OCI-LY1 (cell line): ENCODE results near the gene MAPRE3.

ENCODE experiments used
- H2AFZ ChIP-seq: fragments of 200-600 bp; sonication (generic), shearing (Covaris generic); 2 replicates; pipeline ENCODE4 v1.6.0; 2014; ENCODE audit warnings: antibody characterized with exemption, mild to moderate bottlenecking, low read length
- H3F3A ChIP-seq: fragments of 200-600 bp; sonication (generic), shearing (Covaris generic); 2 replicates; pipeline ENCODE4 v1.6.0; 2014; ENCODE audit warnings: mild to moderate bottlenecking, antibody characterized with exemption, low read length, moderate library complexity; ENCODE audit not compliant: insufficient read depth
- H3K27ac ChIP-seq: fragments of 200-600 bp; sonication (generic); 2 replicates; pipeline ENCODE4 v1.5.1; 2014; ENCODE audit warnings: low read length, mixed run types, mild to moderate bottlenecking, low read depth; ENCODE audit not compliant: poor library complexity, severe bottlenecking
- H3K27me3 ChIP-seq: fragments of 200-600 bp; sonication (generic); 2 replicates; pipeline ENCODE4 v1.6.0; 2014; ENCODE audit warnings: antibody characterized with exemption, mild to moderate bottlenecking, low read length, moderate library complexity; ENCODE audit not compliant: insufficient read depth
- H3K36me3 ChIP-seq: fragments of 200-600 bp; sonication (generic); 2 replicates; pipeline ENCODE4 v1.6.1; 2014; ENCODE audit warnings: mild to moderate bottlenecking, antibody characterized with exemption, low read length, moderate library complexity, mixed read lengths; ENCODE audit not compliant: insufficient read depth
- H3K4me1 ChIP-seq: fragments of 200-600 bp; sonication (generic); 2 replicates; pipeline ENCODE4 v1.5.1; 2014; ENCODE audit warnings: mild to moderate bottlenecking, low read length, moderate library complexity; ENCODE audit not compliant: insufficient read depth, severe bottlenecking
- H3K4me2 ChIP-seq: fragments of 200-600 bp; sonication (generic), shearing (Covaris generic); 2 replicates; pipeline ENCODE4 v1.6.1; 2014; ENCODE audit warnings: low read length
- H3K4me3 ChIP-seq: fragments of 200-600 bp; sonication (generic); 2 replicates; pipeline ENCODE4 v1.5.1; 2014; ENCODE audit warnings: low read length, low read depth, mild to moderate bottlenecking, mixed read lengths; ENCODE audit not compliant: poor library complexity, severe bottlenecking
- H3K79me2 ChIP-seq: fragments of 200-600 bp; shearing (Covaris generic); 2 replicates; pipeline ENCODE4 v1.6.1; 2016; ENCODE audit warnings: mixed run types, low read length, mixed read lengths; ENCODE audit not compliant: insufficient read depth
- H3K9ac ChIP-seq: fragments of 200-600 bp; sonication (generic), shearing (Covaris generic); 2 replicates; pipeline ENCODE4 v1.6.1; 2014; ENCODE audit warnings: mild to moderate bottlenecking, low read length, mixed read lengths
- H3K9me2 ChIP-seq: fragments of 200-600 bp; sonication (generic), shearing (Covaris generic); 2 replicates; pipeline ENCODE4 v1.6.1; 2014; ENCODE audit warnings: low read depth, mild to moderate bottlenecking, low read length, mixed read lengths
- H3K9me3 ChIP-seq: fragments of 200-600 bp; shearing (Covaris generic); 2 replicates; pipeline ENCODE4 v1.6.1; 2014; ENCODE audit warnings: low read length, mixed read lengths
- H4K20me1 ChIP-seq: fragments of 200-600 bp; sonication (generic), shearing (Covaris generic); 2 replicates; pipeline ENCODE4 v1.6.0; 2016; ENCODE audit warnings: mild to moderate bottlenecking, low read length; ENCODE audit not compliant: insufficient read depth
- CTCF ChIP-seq: fragments of 200-600 bp; sonication (generic), shearing (Covaris generic); IDR thresholded peaks from 2 replicates; pipeline ENCODE4 v1.5.1; 2017; ENCODE audit warnings: mild to moderate bottlenecking, antibody characterized with exemption, low read length, moderate library complexity, mixed read lengths
- EZH2 ChIP-seq: fragments of 200-600 bp; sonication (generic), shearing (Covaris generic); IDR thresholded peaks from 2 replicates; pipeline ENCODE4 v1.8.0; 2017; ENCODE audit warnings: borderline replicate concordance, mixed run types, mild to moderate bottlenecking, antibody characterized with exemption, low read length, moderate library complexity, mixed read lengths

Gene MAPRE3

GRCh38 chr2:27014771-27015433, 44.5 kb downstream of the MAPRE3 start:
- Histone ChIP-seq H3F3A (no peaks in the 10 kb centered on the region), H3K79me2 (no peaks in the 10 kb centered on the region), H4K20me1 (no peaks in the 10 kb centered on the region), H3K27me3 (no peaks in the 10 kb centered on the region), H3K9ac (no peak overlapping the region), H3K36me3 (no peaks in the 10 kb centered on the region), H3K9me2 (no peaks in the 10 kb centered on the region), H2AFZ (no peak overlapping the region), H3K4me2 (no peak overlapping the region), H3K27ac (no peak overlapping the region), H3K9me3 (no peaks in the 10 kb centered on the region), H3K4me1 (no peaks in the 10 kb centered on the region), H3K4me3 (no peak overlapping the region)
- TF ChIP-seq EZH2 (no peak), CTCF (no peak)

DNA sequence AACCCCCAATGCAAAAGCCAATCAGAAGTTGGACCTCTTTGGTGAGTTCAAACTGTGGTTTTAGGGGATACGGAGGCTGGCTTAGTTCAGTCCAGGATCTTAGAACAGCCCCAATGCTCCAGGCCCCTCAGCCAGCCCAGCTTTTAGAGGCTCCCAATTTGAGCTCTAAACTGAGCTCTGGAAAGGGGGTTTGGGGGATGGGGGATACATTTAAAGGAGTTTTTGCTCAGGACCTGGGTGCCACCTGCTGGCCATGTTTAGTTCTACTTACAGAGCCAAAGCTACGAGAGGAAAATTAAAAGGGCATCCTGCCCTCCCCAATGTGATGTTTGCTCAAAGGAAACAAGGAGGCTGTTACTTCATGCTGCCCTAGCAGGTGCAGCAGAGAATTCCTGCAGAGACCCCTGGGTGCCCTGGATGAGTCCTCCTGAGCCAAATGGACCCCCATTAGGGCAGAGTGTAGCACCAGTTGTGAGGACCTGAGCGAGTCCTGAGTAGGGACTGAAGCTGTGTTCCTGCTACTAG, 46.4 kb downstream of the MAPRE3 start:
- Histone ChIP-seq H3K79me2 (no peaks in the 10 kb centered on the region), H3K9me3 (no peaks in the 10 kb centered on the region), H2AFZ (no peak overlapping the region), H4K20me1 (no peaks in the 10 kb centered on the region), H3K4me2 (no peak overlapping the region), H3K27ac (no peak overlapping the region), H3K27me3 (no peaks in the 10 kb centered on the region), H3K4me1 (no peaks in the 10 kb centered on the region), H3K9ac (no peak overlapping the region), H3K9me2 (no peaks in the 10 kb centered on the region), H3F3A (no peaks in the 10 kb centered on the region), H3K36me3 (no peaks in the 10 kb centered on the region), H3K4me3 (no peak overlapping the region)
- TF ChIP-seq CTCF (peak; percentile 79), EZH2 (no peak)

GRCh38 chr2:27018142-27018541, 47.7 kb downstream of the MAPRE3 start:
- no peak overlapping the region for H3K4me3 ChIP-seq
- no peaks in the 10 kb centered on the region for H3F3A ChIP-seq
- no peaks in the 10 kb centered on the region for H4K20me1 ChIP-seq
- TF ChIP-seq EZH2 (no peak), CTCF (no peak)
- no peak overlapping the region for H3K4me2 ChIP-seq
- H3K9ac ChIP-seq: no peak overlapping the region
- H3K9me2 ChIP-seq: no peaks in the 10 kb centered on the region
- H2AFZ ChIP-seq: no peak overlapping the region
- no peaks in the 10 kb centered on the region for H3K27me3 ChIP-seq
- no peaks in the 10 kb centered on the region for H3K4me1 ChIP-seq
- H3K9me3 ChIP-seq: no peaks in the 10 kb centered on the region
- H3K27ac ChIP-seq: no peak overlapping the region
- no peaks in the 10 kb centered on the region for H3K36me3 ChIP-seq
- H3K79me2 ChIP-seq: no peaks in the 10 kb centered on the region
